OCI-LY7 (cell line): ENCODE data around the gene TMTC2. TPM values are rescaled to one million over a fixed set of nuclear protein-coding genes. Genes with fewer than 3 reads are reported as not detected.

ENCODE experiments used
- BruUV-seq: library from RNA; stranded (reverse); fragments of 400-500 nt; replicated peaks from 2 replicates; lab custom pipeline; 2021; lab: Mats Ljungman, UMichigan
- CTCF ChIA-PET: fragments of 300-600 bp; sonication (Branson Sonifier 250); formaldehyde crosslinking; loops from one replicate; lab custom pipeline; 2022; ENCODE audit warnings: antibody characterized with exemption; ENCODE audit not compliant: unreplicated experiment; lab: Charles Lee
- POLR2A ChIA-PET: fragments of 300-600 bp; sonication (Branson Sonifier 250); formaldehyde crosslinking; loops from one replicate; lab custom pipeline; 2022; ENCODE audit warnings: antibody characterized with exemption; lab: Charles Lee
- DNase-seq: peaks from one replicate; pipeline ENCODE4 v3.0.0-alpha.2; 2015; ENCODE audit warnings: low spot score
- H2AFZ ChIP-seq: fragments of 200-600 bp; sonication (generic), shearing (Covaris generic); 2 replicates; pipeline ENCODE4 v1.6.1; 2014; ENCODE audit warnings: mild to moderate bottlenecking, antibody characterized with exemption, low read length, moderate library complexity
- H3K27ac ChIP-seq: fragments of 200-600 bp; sonication (generic); 2 replicates; pipeline ENCODE4 v1.5.1; 2014; ENCODE audit warnings: mixed run types, low read depth, mild to moderate bottlenecking, moderate library complexity, low read length, inconsistent platforms; ENCODE audit not compliant: poor library complexity, severe bottlenecking
- H3K36me3 ChIP-seq: fragments of 200-600 bp; sonication (generic); 2 replicates; pipeline ENCODE4 v1.6.1; 2014; ENCODE audit warnings: mild to moderate bottlenecking, antibody characterized with exemption, low read length, moderate library complexity, mixed read lengths; ENCODE audit not compliant: insufficient read depth
- H3K4me1 ChIP-seq: fragments of 200-600 bp; sonication (generic); 2 replicates; pipeline ENCODE4 v1.5.1; 2014; ENCODE audit warnings: mild to moderate bottlenecking, low read length; ENCODE audit not compliant: insufficient read depth, poor library complexity, severe bottlenecking
- H3K4me2 ChIP-seq: fragments of 200-600 bp; sonication (generic); 2 replicates; pipeline ENCODE4 v1.6.1; 2014; ENCODE audit warnings: mild to moderate bottlenecking, low read length
- H3K4me3 ChIP-seq: fragments of 200-600 bp; sonication (generic); 2 replicates; pipeline ENCODE4 v1.5.1; 2014; ENCODE audit warnings: mild to moderate bottlenecking, low read depth, low read length; ENCODE audit not compliant: poor library complexity, severe bottlenecking
- H3K79me2 ChIP-seq: fragments of 200-600 bp; sonication (generic); 2 replicates; pipeline ENCODE4 v1.6.1; 2016; ENCODE audit warnings: low read depth, mild to moderate bottlenecking, low read length, moderate library complexity, mixed read lengths; ENCODE audit not compliant: insufficient read depth
- H3K9me2 ChIP-seq: fragments of 200-600 bp; sonication (generic); 2 replicates; pipeline ENCODE4 v1.6.1; 2016; ENCODE audit warnings: mild to moderate bottlenecking, low read length, mixed read lengths; ENCODE audit not compliant: insufficient read depth
- H3K9me3 ChIP-seq: fragments of 200-600 bp; sonication (generic); 2 replicates; pipeline ENCODE4 v1.6.1; 2014; ENCODE audit warnings: mild to moderate bottlenecking, mixed run types, low read length, mixed read lengths
- H4K20me1 ChIP-seq: fragments of 200-600 bp; sonication (generic); 2 replicates; pipeline ENCODE4 v1.6.1; 2014; ENCODE audit warnings: mild to moderate bottlenecking, antibody characterized with exemption, low read length, moderate library complexity, mixed read lengths; ENCODE audit not compliant: insufficient read depth
- CTCF ChIP-seq: fragments of 200-600 bp; sonication (generic); conservative IDR thresholded peaks from 2 replicates; pipeline ENCODE4 v1.5.1; 2014; ENCODE audit warnings: mild to moderate bottlenecking, antibody characterized with exemption, low read length, moderate library complexity, mixed read lengths
- EZH2phosphoT487 ChIP-seq: fragments of 200-600 bp; sonication (generic); IDR thresholded peaks from 2 replicates; pipeline ENCODE4 v1.6.1; 2018; ENCODE audit warnings: low read depth, borderline replicate concordance, mild to moderate bottlenecking, mixed run types, antibody characterized with exemption, low read length, moderate library complexity, mixed read lengths
- intact Hi-C: fragments of 100-400 bp; cut with micrococcal nuclease; formaldehyde crosslinking; loops from one replicate; pipeline ENCODE4 v1.10.0; 2022; ENCODE audit not compliant: unreplicated experiment
- total RNA-seq, 2 experiments: library from RNA; depleted of rRNA in 1 of 2; stranded (reverse); fragments of >200 nt in 1 of 2; shearing (Covaris generic) in 1 of 2; gene quantifications; 2 replicates each; pipeline ENCODE4 v1.2.3, GENCODE V29; 2014 to 2022

The TMTC2 gene
- total RNA-seq, 2 experiments from 2014 or later, result 5.6 to 8.1 TPM

- CTCF ChIA-PET, result no interaction called here
Measured at GRCh38 chr12:82893896-82894295, 207.2 kb downstream of the TMTC2 start.

GRCh38 chr12:82896277-82896676, 209.6 kb downstream of the TMTC2 start:
- Histone ChIP-seq H3K4me2 (no peak overlapping the region), H3K4me1 (no peaks in the 10 kb centered on the region), H3K9me3 (no peaks in the 10 kb centered on the region), H3K4me3 (no peak overlapping the region), H3K36me3 (no peaks in the 10 kb centered on the region), H3K79me2 (no peaks in the 10 kb centered on the region), H3K9me2 (no peaks in the 10 kb centered on the region), H2AFZ (no peak overlapping the region), H4K20me1 (no peaks in the 10 kb centered on the region), H3K27ac (no peak overlapping the region)
- ChIA-PET POLR2A (interaction anchor here (1.0 to 1.4 kb wide), 2 partner anchors 12 to 21 kb away, joined by 3 to 7 read pairs; no protein-coding TSS in a partner anchor), CTCF (no interaction called here)
- no TSS peak for BruUV-seq
- intact Hi-C loops, result no loop called here
- TF ChIP-seq EZH2phosphoT487 (no peak), CTCF (no peak)
- DNase-seq, result no peak

More at GRCh38 chr12:82893896-82894295, 207.2 kb downstream of the TMTC2 start:
- no peaks in the 10 kb centered on the region for H3K79me2 ChIP-seq
- POLR2A ChIA-PET, result no interaction called here
- no TSS peak for BruUV-seq
- no peaks in the 10 kb centered on the region for H3K9me3 ChIP-seq
- no peaks in the 10 kb centered on the region for H3K9me2 ChIP-seq
- no peak overlapping the region for H3K4me2 ChIP-seq
- H3K27ac ChIP-seq, result no peak overlapping the region
- intact Hi-C loops, result no loop called here
- TF ChIP-seq EZH2phosphoT487 (no peak), CTCF (no peak)
- no peaks in the 10 kb centered on the region for H3K36me3 ChIP-seq
- DNase-seq, result no peak
- no peak overlapping the region for H3K4me3 ChIP-seq
- no peaks in the 10 kb centered on the region for H3K4me1 ChIP-seq
- no peaks in the 10 kb centered on the region for H4K20me1 ChIP-seq
- no peak overlapping the region for H2AFZ ChIP-seq

GRCh38 chr12:82896979-82897378, 210.3 kb downstream of the TMTC2 start:
- Histone ChIP-seq H3K4me2 (no peak overlapping the region), H3K36me3 (no peaks in the 10 kb centered on the region), H3K27ac (no peak overlapping the region), H2AFZ (no peak overlapping the region), H4K20me1 (no peaks in the 10 kb centered on the region), H3K9me2 (no peaks in the 10 kb centered on the region), H3K9me3 (no peaks in the 10 kb centered on the region), H3K4me1 (no peaks in the 10 kb centered on the region), H3K79me2 (no peaks in the 10 kb centered on the region), H3K4me3 (no peak overlapping the region)
- TF ChIP-seq CTCF (no peak), EZH2phosphoT487 (no peak)
- intact Hi-C loops, result no loop called here
- no TSS peak for BruUV-seq
- POLR2A ChIA-PET, result interaction anchor here (1.0 to 1.4 kb wide), 2 partner anchors 13 to 22 kb away, joined by 3 to 7 read pairs; no protein-coding TSS in a partner anchor
- CTCF ChIA-PET, result no interaction called here
- no peak for DNase-seq
